ENCODE data around the gene CACNA1C. TPM values are rescaled to one million over a fixed set of nuclear protein-coding genes. Genes with fewer than 3 reads are reported as not detected.

CACNA1C gene
- total and polyA plus RNA-seq, 2 donors (not counting 1 experiment from before 2014, with no cell fraction given), result 0.01 to 0.02 TPM

GRCh38 chr12:2631653-2632350 is 579.0 kb downstream of the CACNA1C start:
- no peak overlapping the region for H3K4me3 ChIP-seq (ENCODE audit: control extremely low read depth in 1 of 5, extremely low read depth in 1 of 5, insufficient read depth in 1 of 5, low read depth in 2 of 5, low read length in 4 of 5)
- H3K27ac Mint-ChIP-seq, result no peak overlapping the region
- ChIA-PET CTCF (no interaction called here), POLR2A (no interaction called here)
- H3K36me3 ChIP-seq (replicated peaks in 1 of 2; ENCODE audit: control extremely low read depth in 1 of 2, control insufficient read depth in 1 of 2, extremely low read depth in 1 of 2, insufficient read depth in 2 of 2, low read length in 1 of 2), result no peaks in the 10 kb centered on the region
- no peaks in the 10 kb centered on the region for H3K9me3 ChIP-seq (ENCODE audit: control extremely low read depth in 1 of 3, control insufficient read depth in 2 of 3, insufficient read depth in 1 of 3, low read length in 2 of 3)
- intact Hi-C loops (cut with micrococcal nuclease), result no loop called here
- H2AFZ ChIP-seq (ENCODE audit: insufficient read depth, low read depth, low read length, poor library complexity, severe bottlenecking), result no peak overlapping the region
- no peak overlapping the region for H3K9ac ChIP-seq (ENCODE audit: low read length)
- peaks cover 4% of the 10 kb centered on the region for H3K4me1 Mint-ChIP-seq
- 83% methylated on average over 7 of the region's 16 CpGs for WGBS (ENCODE audit: insufficient coverage)
- peaks cover 47% of the 10 kb centered on the region for H3K27me3 Mint-ChIP-seq
- no peaks in the 10 kb centered on the region for H3K4me1 ChIP-seq (ENCODE audit: control insufficient read depth in 2 of 2, insufficient read depth in 2 of 2, low read length in 2 of 2)
- ATAC-seq (ENCODE audit: low read depth) (no peak), DNase-seq (no peak)
- H3K4me2 ChIP-seq (replicated peaks; ENCODE audit: low read depth, low read length, poor library complexity, severe bottlenecking), result no peak overlapping the region
- no peaks in the 10 kb centered on the region for H3K9me3 Mint-ChIP-seq (ENCODE audit: insufficient read depth)
- peaks cover 0 to 11% (median 0%) of the 10 kb centered on the region in 4 experiments for H3K27me3 ChIP-seq (replicated peaks in 1 of 4; ENCODE audit: control extremely low read depth in 1 of 4, control insufficient read depth in 3 of 4, insufficient read depth in 4 of 4, low read length in 3 of 4)
- no peaks in the 10 kb centered on the region for H3K79me2 ChIP-seq (ENCODE audit: control insufficient read depth, insufficient read depth, low read length)
- H4K20me1 ChIP-seq (ENCODE audit: control insufficient read depth, insufficient read depth, low read length, poor library complexity, severe bottlenecking), result no peaks in the 10 kb centered on the region
- H3K4me3 Mint-ChIP-seq, result no peak overlapping the region
- TF ChIP-seq CTCF (IDR thresholded peaks at IDR 0.05) (no peak), EZH2 (IDR thresholded peaks at IDR 0.05; ENCODE audit: borderline replicate concordance, insufficient read depth, low read depth, low read length, poor library complexity, severe bottlenecking) (no peak)
- H3K27ac ChIP-seq (ENCODE audit: low read length in 2 of 2), result no peak overlapping the region

DNA sequence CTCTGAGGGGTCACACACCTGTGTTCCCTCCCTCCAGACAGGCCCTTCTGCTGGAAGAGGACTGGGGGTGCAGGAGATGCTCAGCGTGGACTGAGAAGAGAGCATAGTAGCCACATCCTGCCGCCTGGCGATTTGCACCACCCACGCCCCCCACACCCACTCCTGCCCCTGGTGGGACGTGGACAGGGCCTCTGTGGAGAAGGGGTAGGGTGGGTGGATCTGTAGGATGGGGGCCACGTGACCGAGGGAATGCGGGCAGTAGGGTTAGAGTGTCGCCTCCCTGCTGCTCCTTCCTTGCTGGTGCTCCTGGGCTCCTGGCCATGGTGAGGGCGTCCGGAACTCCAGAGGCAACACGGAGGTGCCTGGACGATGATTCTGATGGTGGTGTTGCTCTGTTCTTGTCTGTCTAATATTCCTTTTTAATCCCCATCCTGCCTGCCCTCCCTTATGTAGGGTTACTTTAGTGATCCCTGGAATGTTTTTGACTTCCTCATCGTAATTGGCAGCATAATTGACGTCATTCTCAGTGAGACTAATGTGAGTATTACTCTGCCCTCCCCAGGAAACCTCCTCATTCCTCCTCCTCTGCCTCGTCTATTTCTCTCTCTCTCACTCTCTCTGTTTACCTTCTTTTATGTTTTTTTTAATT is 580.5 kb downstream of the CACNA1C start:
- 86% methylated on average over 6 of the region's 16 CpGs for WGBS (ENCODE audit: insufficient coverage)
- Mint-ChIP-seq H3K27me3 (peaks cover 41% of the 10 kb centered on the region), H3K27ac (no peak overlapping the region), H3K4me3 (no peak overlapping the region), H3K4me1 (no peaks in the 10 kb centered on the region), H3K9me3 (ENCODE audit: insufficient read depth) (no peaks in the 10 kb centered on the region)
- intact Hi-C loops (cut with micrococcal nuclease), result no loop called here
- TF ChIP-seq CTCF (IDR thresholded peaks at IDR 0.05) (no peak), EZH2 (IDR thresholded peaks at IDR 0.05; ENCODE audit: borderline replicate concordance, insufficient read depth, low read depth, low read length, poor library complexity, severe bottlenecking) (no peak)
- Histone ChIP-seq H3K27ac (ENCODE audit: low read length in 2 of 2) (no peak overlapping the region), H2AFZ (ENCODE audit: insufficient read depth, low read depth, low read length, poor library complexity, severe bottlenecking) (no peak overlapping the region), H3K4me3 (ENCODE audit: control extremely low read depth in 1 of 5, extremely low read depth in 1 of 5, insufficient read depth in 1 of 5, low read depth in 2 of 5, low read length in 4 of 5) (no peak overlapping the region), H3K4me1 (ENCODE audit: control insufficient read depth in 2 of 2, insufficient read depth in 2 of 2, low read length in 2 of 2) (no peaks in the 10 kb centered on the region), H3K79me2 (ENCODE audit: control insufficient read depth, insufficient read depth, low read length) (no peaks in the 10 kb centered on the region), H3K36me3 (replicated peaks in 1 of 2; ENCODE audit: control extremely low read depth in 1 of 2, control insufficient read depth in 1 of 2, extremely low read depth in 1 of 2, insufficient read depth in 2 of 2, low read length in 1 of 2) (no peaks in the 10 kb centered on the region), H3K27me3 (replicated peaks in 1 of 4; ENCODE audit: control extremely low read depth in 1 of 4, control insufficient read depth in 3 of 4, insufficient read depth in 4 of 4, low read length in 3 of 4) (peaks cover 0 to 5% (median 0%) of the 10 kb centered on the region in 4 experiments), H3K4me2 (replicated peaks; ENCODE audit: low read depth, low read length, poor library complexity, severe bottlenecking) (no peak overlapping the region), H3K9ac (ENCODE audit: low read length) (no peak overlapping the region), H4K20me1 (ENCODE audit: control insufficient read depth, insufficient read depth, low read length, poor library complexity, severe bottlenecking) (no peaks in the 10 kb centered on the region), H3K9me3 (ENCODE audit: control extremely low read depth in 1 of 3, control insufficient read depth in 2 of 3, insufficient read depth in 1 of 3, low read length in 2 of 3) (no peaks in the 10 kb centered on the region)
- ATAC-seq (ENCODE audit: low read depth) (no peak), DNase-seq (no peak)
- CTCF ChIA-PET, result no interaction called here
- POLR2A ChIA-PET, result no interaction called here

All from B cell (primary cell).